GM10847 (cell line): ENCODE measurements around the gene ZCWPW1.
A peak's percentile ranks its signal among the peaks of the same experiment; 100 is the strongest.

Experiments
- POLR2A ChIP-seq: IDR thresholded peaks from 2 replicates; pipeline ENCODE4 v1.6.1; 2011; ENCODE audit not compliant: insufficient read length; ENCODE audit errors: extremely low read depth

The ZCWPW1 gene

GRCh38 chr7:100376066-100376465 lies 52.4 kb downstream of the ZCWPW1 start:
- no peak for TF ChIP-seq POLR2A

- TF ChIP-seq POLR2A, result no peak
These were observed 53.9 kb downstream of the ZCWPW1 start for GRCh38 chr7:100374601-100375000.

GRCh38 chr7:100373261-100373831 lies 55.2 kb downstream of the ZCWPW1 start, which contains the start of gene PILRA:
Gene PILRA, plus strand, starts transcription at chr7:100373487. Its CDS starts 170 bp downstream, at chr7:100373657.
- no peak for TF ChIP-seq POLR2A

- TF ChIP-seq POLR2A, result no peak
These were observed 55.8 kb downstream of the ZCWPW1 start for GRCh38 chr7:100372694-100373093.

- TF ChIP-seq POLR2A, result no peak
These were observed 56.2 kb downstream of the ZCWPW1 start for GRCh38 chr7:100372256-100372655.

- TF ChIP-seq POLR2A, result no peak
These were observed 56.8 kb downstream of the ZCWPW1 start for GRCh38 chr7:100371561-100372171.

GRCh38 chr7:100370746-100371145 lies 57.8 kb downstream of the ZCWPW1 start:
- TF ChIP-seq POLR2A, result no peak

- no peak for TF ChIP-seq POLR2A
These were observed 58.2 kb downstream of the ZCWPW1 start for GRCh38 chr7:100370303-100370702.

GRCh38 chr7:100369105-100369504 lies 59.4 kb downstream of the ZCWPW1 start:
- TF ChIP-seq POLR2A, result peak; percentile 18

GRCh38 chr7:100367676-100368613 lies 60.6 kb downstream of the ZCWPW1 start:
- no peak for TF ChIP-seq POLR2A

- TF ChIP-seq POLR2A, result no peak
These were observed 61.3 kb downstream of the ZCWPW1 start for GRCh38 chr7:100367251-100367620.

GRCh38 chr7:100366411-100367250 lies 61.9 kb downstream of the ZCWPW1 start:
- TF ChIP-seq POLR2A, result no peak

- no peak for TF ChIP-seq POLR2A
These were observed 64.0 kb downstream of the ZCWPW1 start for GRCh38 chr7:100364480-100364879.

GRCh38 chr7:100363098-100363497 lies 65.4 kb downstream of the ZCWPW1 start:
- no peak for TF ChIP-seq POLR2A
